H1 (cell line): ENCODE results near the gene RNF145. TPM values are rescaled to one million over a fixed set of nuclear protein-coding genes. Genes with fewer than 3 reads are reported as not detected.

Experiments
- CTCF ChIA-PET: fragments of 300-600 bp; sonication (Branson Sonifier 250); formaldehyde crosslinking; loops from one replicate; lab custom pipeline; 2021; ENCODE audit not compliant: partially characterized antibody; lab: Charles Lee
- POLR2A ChIA-PET: fragments of 300-600 bp; sonication (Branson Sonifier 250); formaldehyde crosslinking; loops from one replicate; lab custom pipeline; 2021; ENCODE audit warnings: inconsistent platforms; ENCODE audit not compliant: partially characterized antibody; lab: Charles Lee
- DNase-seq, 2 experiments: peaks; one replicate each; pipeline versions ENCODE4 v3.0.0 to v3.0.0-alpha.2; 2010 to 2022; ENCODE audit warnings: low spot score in 2 of 2, low read depth in 1 of 2, mixed read lengths in 1 of 2
- FAIRE-seq: peaks from 2 replicates; lab custom pipeline; 2011; peaks lifted over from hg19 to GRCh38; lab: Jason Lieb, UNC
- H2AFZ ChIP-seq: 2 replicates; pipeline ENCODE4 v1.8.1; 2012; ENCODE audit warnings: low read length, inconsistent platforms
- H2AK5ac ChIP-seq: 2 replicates; pipeline ENCODE4 v1.6.1; 2013; ENCODE audit warnings: low read depth, low read length
- H2BK120ac ChIP-seq: replicated peaks from 2 replicates; pipeline ENCODE3; 2013; ENCODE audit warnings: low read depth, low read length, inconsistent platforms
- H2BK12ac ChIP-seq: 2 replicates; pipeline ENCODE4 v1.6.1; 2013; ENCODE audit warnings: low read depth, low read length
- H2BK15ac ChIP-seq: 2 replicates; pipeline ENCODE4 v1.6.1; 2013; ENCODE audit warnings: low read length
- H2BK20ac ChIP-seq: 2 replicates; pipeline ENCODE4 v1.6.1; 2013; ENCODE audit warnings: low read length
- H2BK5ac ChIP-seq: 2 replicates; pipeline ENCODE4 v1.6.1; 2013; ENCODE audit warnings: low read depth, low read length
- H3K14ac ChIP-seq: 2 replicates; pipeline ENCODE4 v1.6.1; 2013; ENCODE audit warnings: inconsistent platforms; ENCODE audit not compliant: insufficient read length
- H3K18ac ChIP-seq: 2 replicates; pipeline ENCODE4 v1.6.1; 2013; ENCODE audit warnings: low read length; ENCODE audit errors: extremely low read depth
- H3K23ac ChIP-seq: 2 replicates; pipeline ENCODE4 v1.6.1; 2013; ENCODE audit warnings: inconsistent platforms; ENCODE audit not compliant: insufficient read length
- H3K23me2 ChIP-seq: 2 replicates; pipeline ENCODE4 v1.6.1; 2013; ENCODE audit warnings: low read depth, low read length
- H3K27ac ChIP-seq: 2 replicates; pipeline ENCODE4 v1.6.1; 2011; ENCODE audit warnings: low read depth, low read length, inconsistent platforms
- H3K27me3 ChIP-seq, 4 experiments: replicated peaks in 1 of 4; 1 replicate in 1 of 4; 2 replicates in 3 of 4; pipeline versions ENCODE4 v1.6.1 to v1.8.1; 2011 to 2013; ENCODE audit warnings: low read length in 3 of 4, mild to moderate bottlenecking in 3 of 4, inconsistent platforms in 2 of 4, mixed read lengths in 2 of 4, moderate library complexity in 1 of 4; ENCODE audit not compliant: control insufficient read depth in 3 of 4, insufficient read depth in 3 of 4; ENCODE audit errors: extremely low read depth in 1 of 4
- H3K36me3 ChIP-seq, 4 experiments: 2 replicates each; pipeline versions ENCODE4 v1.6.1 to v1.8.1; 2011 to 2013; ENCODE audit warnings: mild to moderate bottlenecking in 4 of 4, low read length in 3 of 4, moderate library complexity in 2 of 4, control low read depth in 1 of 4, inconsistent platforms in 1 of 4; ENCODE audit not compliant: insufficient read depth in 4 of 4, control insufficient read depth in 2 of 4
- H3K4ac ChIP-seq: replicated peaks from 2 replicates; pipeline ENCODE3; 2013; ENCODE audit warnings: low read length, low read depth, mixed read lengths, inconsistent platforms; ENCODE audit not compliant: insufficient read length
- H3K4me1 ChIP-seq, 4 experiments: replicated peaks in 1 of 4; 1 replicate in 1 of 4; 2 replicates in 3 of 4; pipeline versions ENCODE4 v1.6.1 to v1.8.1; 2011 to 2013; ENCODE audit warnings: low read length in 3 of 4, inconsistent platforms in 2 of 4, mixed read lengths in 1 of 4; ENCODE audit not compliant: insufficient read depth in 4 of 4, control insufficient read depth in 3 of 4
- H3K4me2 ChIP-seq, 2 experiments: 2 replicates each; pipeline versions ENCODE4 v1.6.1 to v1.8.1; 2011 to 2013; ENCODE audit warnings: low read depth in 2 of 2, low read length in 2 of 2, control low read depth in 1 of 2, inconsistent platforms in 1 of 2, mild to moderate bottlenecking in 1 of 2; ENCODE audit not compliant: insufficient read depth in 1 of 2
- H3K4me3 ChIP-seq, 4 experiments: fragments of 200-600, 300-600 bp in 1 of 4; sonication (generic), shearing (Covaris generic), sonication (Bioruptor Twin) in 1 of 4; 2 replicates each; pipeline versions ENCODE4 v1.5.1 to v1.8.1; 2011 to 2016; ENCODE audit warnings: low read length in 4 of 4, low read depth in 3 of 4, control low read depth in 2 of 4, inconsistent platforms in 2 of 4, mild to moderate bottlenecking in 2 of 4, mixed read lengths in 1 of 4, moderate library complexity in 1 of 4; ENCODE audit not compliant: insufficient read depth in 2 of 4; ENCODE audit errors: extremely low read depth in 1 of 4
- H3K56ac ChIP-seq: replicated peaks from 2 replicates; pipeline ENCODE3; 2013; ENCODE audit warnings: low read depth, mild to moderate bottlenecking, mixed read lengths, low read length, inconsistent platforms; ENCODE audit not compliant: insufficient read length
- H3K79me1 ChIP-seq: 2 replicates; pipeline ENCODE4 v1.6.1; 2013; ENCODE audit warnings: low read depth, low read length, control low read depth
- H3K79me2 ChIP-seq, 2 experiments: 2 replicates each; pipeline versions ENCODE4 v1.6.1 to v1.8.1; 2012 to 2013; ENCODE audit warnings: low read length in 2 of 2, mild to moderate bottlenecking in 2 of 2, inconsistent platforms in 1 of 2; ENCODE audit not compliant: insufficient read depth in 2 of 2, control insufficient read depth in 1 of 2
- H3K9ac ChIP-seq, 4 experiments: replicated peaks in 1 of 4; 1 replicate in 1 of 4; 2 replicates in 3 of 4; pipeline versions ENCODE4 v1.6.1 to v1.8.1; 2011 to 2013; ENCODE audit warnings: low read depth in 3 of 4, low read length in 3 of 4, control low read depth in 2 of 4, mild to moderate bottlenecking in 2 of 4, moderate library complexity in 2 of 4, inconsistent platforms in 1 of 4; ENCODE audit errors: extremely low read depth in 1 of 4
- H3K9me3 ChIP-seq, 2 experiments: 2 replicates each; pipeline versions ENCODE4 v1.6.1 to v1.8.1; 2012 to 2013; ENCODE audit warnings: mild to moderate bottlenecking in 2 of 2, moderate library complexity in 2 of 2, control low read depth in 1 of 2, inconsistent platforms in 1 of 2, low read depth in 1 of 2, low read length in 1 of 2, mixed read lengths in 1 of 2; ENCODE audit not compliant: insufficient read depth in 2 of 2
- H4K20me1 ChIP-seq, 2 experiments: replicated peaks in 1 of 2; 2 replicates each; pipeline versions ENCODE3 to v1.8.1; 2011 to 2013; ENCODE audit warnings: inconsistent platforms in 2 of 2, low read length in 2 of 2, mild to moderate bottlenecking in 1 of 2; ENCODE audit not compliant: insufficient read depth in 2 of 2, control insufficient read depth in 1 of 2
- H4K5ac ChIP-seq: 2 replicates; pipeline ENCODE4 v1.6.1; 2013; ENCODE audit warnings: low read length, low read depth, mixed read lengths, inconsistent platforms; ENCODE audit not compliant: insufficient read length
- H4K8ac ChIP-seq: 2 replicates; pipeline ENCODE4 v1.8.0; 2013; ENCODE audit warnings: mild to moderate bottlenecking, moderate library complexity, low read length, inconsistent platforms; ENCODE audit not compliant: insufficient read depth; ENCODE audit errors: extremely low read depth
- H4K91ac ChIP-seq: replicated peaks from 2 replicates; pipeline ENCODE3; 2013; ENCODE audit warnings: low read length, mixed read lengths, inconsistent platforms; ENCODE audit not compliant: insufficient read length
- BACH1 ChIP-seq: IDR thresholded peaks from 2 replicates; pipeline ENCODE4 v1.6.1; 2012; ENCODE audit warnings: low read length, improper control_type of control experiment
- MAFK ChIP-seq: IDR thresholded peaks from 2 replicates; pipeline ENCODE4 v1.6.1; 2012; ENCODE audit warnings: low read depth, mild to moderate bottlenecking, improper control_type of control experiment, low read length
- RXRA ChIP-seq: IDR thresholded peaks from 2 replicates; pipeline ENCODE4 v1.6.1; 2011; ENCODE audit warnings: low read depth, mild to moderate bottlenecking, low read length, moderate library complexity; ENCODE audit not compliant: insufficient read depth
- SRF ChIP-seq: IDR thresholded peaks from 2 replicates; pipeline ENCODE4 v1.6.1; 2011; ENCODE audit warnings: mild to moderate bottlenecking, low read depth, low read length, moderate library complexity
- TAF1 ChIP-seq: IDR thresholded peaks from 2 replicates; pipeline ENCODE4 v1.6.1; 2011; ENCODE audit warnings: mild to moderate bottlenecking, low read depth, low read length
- TCF12 ChIP-seq: IDR thresholded peaks from 2 replicates; pipeline ENCODE4 v1.6.1; 2011; ENCODE audit warnings: low read depth, mild to moderate bottlenecking, low read length
- YY1 ChIP-seq: IDR thresholded peaks from 2 replicates; pipeline ENCODE4 v1.6.1; 2011; ENCODE audit warnings: low read depth, mild to moderate bottlenecking, low read length
- WGBS, 2 experiments: shearing (Covaris generic) in 1 of 2; methylation state at CpG; one replicate each; pipeline versions ENCODE4 v1.1.6 to v1.1.7; 2013 to 2015; ENCODE audit warnings: low lambda C conversion rate in 2 of 2, mixed read lengths in 2 of 2, inconsistent platforms in 1 of 2, low coverage in 1 of 2, missing lambda C conversion rate in 1 of 2; ENCODE audit not compliant: insufficient replicate concordance in 2 of 2, insufficient coverage in 1 of 2, insufficient read length in 1 of 2; ENCODE audit errors: extremely low coverage in 1 of 2, missing lambda C conversion rate in 1 of 2; 5-methylcytosine and 5-hydroxymethylcytosine counted together
- polyA plus RNA-seq, 7 experiments: library from polyadenylated mRNA; depleted of rRNA in 3 of 7; stranded (reverse) in 5 of 7; unstranded in 2 of 7; fragments of >200 nt in 5 of 7; fragments of 200-250 nt in 2 of 7; gene quantifications; 1 replicate in 5 of 7; 2 replicates in 1 of 7; 4 replicates in 1 of 7; pipeline versions ENCODE4 v1.2.1 to v1.2.3, GENCODE V29; 2011 to 2013; ENCODE audit warnings: missing spikeins in 2 of 7, mixed read lengths in 2 of 7
- total RNA-seq: library from RNA; stranded (reverse); fragmentation: NEBNext Ultra II Directional; extraction: Animal tissue kit (Norgen Biotek cat#: 25700); gene quantifications from 2 replicates; pipeline ENCODE4 v1.2.1, GENCODE V29; 2021

Gene RNF145
- total and polyA plus RNA-seq, 2 of the 8 experiments (the other 6 are each of a cell fraction or from before 2014, with no cell fraction given): 34.2 to 72.5 TPM

DNA sequence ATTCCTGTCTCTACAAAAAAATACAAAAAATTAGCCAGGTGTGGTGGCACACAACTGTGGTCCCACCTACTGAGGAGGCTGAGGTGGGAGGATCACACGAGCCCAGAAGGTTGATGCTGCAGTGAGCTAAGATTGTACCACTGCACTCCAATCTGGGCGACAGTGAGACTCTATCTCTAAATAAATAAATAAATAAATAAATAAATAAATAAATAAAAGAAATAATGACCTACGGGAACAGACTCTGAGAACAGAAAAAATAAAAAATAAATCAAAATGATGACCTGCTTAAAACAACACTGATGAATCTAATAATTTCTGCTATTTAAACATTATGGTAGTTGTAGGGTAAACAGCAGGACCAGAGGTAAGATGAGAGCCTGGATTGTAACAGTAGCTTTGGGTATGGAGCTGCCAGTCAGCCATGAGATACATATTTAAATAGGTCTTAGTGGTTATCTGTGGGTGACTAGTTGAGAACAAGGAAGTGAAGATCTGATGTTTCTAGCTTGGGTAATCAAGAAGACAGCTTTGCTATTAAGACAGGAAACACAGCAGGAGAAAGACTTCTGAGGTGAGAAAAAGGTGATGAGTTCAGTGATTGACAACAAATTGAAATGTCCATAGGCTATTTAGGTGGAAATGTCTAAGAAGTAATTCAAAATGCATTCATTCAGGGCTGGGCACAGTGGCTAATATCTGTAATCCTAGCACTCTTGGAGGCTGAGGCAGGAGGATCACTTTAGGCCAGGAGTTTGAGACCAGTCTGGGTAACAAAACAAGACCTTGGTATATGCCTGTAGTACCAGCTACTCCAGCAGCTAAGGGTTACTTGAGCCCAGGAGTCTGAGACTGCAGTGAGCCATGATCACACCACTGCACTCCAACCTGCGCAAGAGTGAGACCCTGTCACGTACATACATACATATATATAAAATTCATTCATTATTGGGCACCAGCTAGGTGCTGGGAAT, 11.0 kb downstream of the RNF145 start:
- 99% methylated on average over 5 of the region's 5 CpGs; no CpG with 5 or more reads in 1 of the 2 experiments for WGBS, 2 experiments
- Histone ChIP-seq H3K36me3 (peaks cover 0 to 10% (median under 1%) of the 10 kb centered on the region in 4 experiments; a peak in 3 of 8 replicates), H3K9ac (no peak overlapping the region), H3K27ac (no peak overlapping the region), H2BK20ac (no peak overlapping the region), H4K91ac (no peak overlapping the region), H3K23me2 (no peaks in the 10 kb centered on the region; the same call in 1 of the 2 replicates), H3K79me1 (no peaks in the 10 kb centered on the region), H3K79me2 (peaks cover 0 to 51% of the 10 kb centered on the region in 2 experiments; a peak in 2 of 4 replicates), H4K20me1 (peaks cover 3 to 5% of the 10 kb centered on the region in 2 experiments), H3K4ac (no peak overlapping the region), H2BK15ac (no peak overlapping the region), H3K56ac (no peak overlapping the region), H4K8ac (no peak overlapping the region), H2BK5ac (no peak overlapping the region), H3K27me3 (no peaks in the 10 kb centered on the region), H3K23ac (no peak overlapping the region), H3K4me1 (peaks cover 0 to 3% (median 0%) of the 10 kb centered on the region in 4 experiments; a peak in 2 of 7 replicates), H4K5ac (no peak overlapping the region), H3K4me2 (no peak overlapping the region), H3K14ac (no peak overlapping the region), H2BK120ac (no peak overlapping the region), H2BK12ac (no peak overlapping the region), H3K4me3 (no peak overlapping the region), H2AK5ac (no peak overlapping the region), H3K18ac (no peak overlapping the region), H3K9me3 (no peaks in the 10 kb centered on the region), H2AFZ (no peak overlapping the region)
- no peak for DNase-seq
- TF ChIP-seq TAF1: no peak
- TF ChIP-seq TCF12: no peak
- no peak for TF ChIP-seq SRF
- TF ChIP-seq YY1: no peak
- TF ChIP-seq MAFK: no peak
- TF ChIP-seq RXRA: no peak
- TF ChIP-seq BACH1: no peak
- ChIA-PET POLR2A (interaction anchor here (1.0 kb wide), 2 partner anchors 9 to 10 kb away, joined by 3 to 4 read pairs; no protein-coding TSS in a partner anchor), CTCF (interaction anchor here (0.6 to 1.8 kb wide), 6 partner anchors 9 to 759 kb away, joined by 3 to 4 read pairs (median 3); no protein-coding TSS in a partner anchor)
- FAIRE-seq: no peak
